Measurements from ENCODE around the gene UAP1L1. TPM values are rescaled to one million over a fixed set of nuclear protein-coding genes. Genes with fewer than 3 reads are reported as not detected.

UAP1L1 gene
- total and polyA plus RNA-seq, 9 of the 15 experiments (the other 6 are each of a cell fraction or from before 2014, with no cell fraction given), result 0.20 to 8.6 (median 3.7) TPM

GRCh38 chr9:137085920-137086530, 8.7 kb downstream of the UAP1L1 start (continued):
- TF ChIP-seq, protein P1, sequence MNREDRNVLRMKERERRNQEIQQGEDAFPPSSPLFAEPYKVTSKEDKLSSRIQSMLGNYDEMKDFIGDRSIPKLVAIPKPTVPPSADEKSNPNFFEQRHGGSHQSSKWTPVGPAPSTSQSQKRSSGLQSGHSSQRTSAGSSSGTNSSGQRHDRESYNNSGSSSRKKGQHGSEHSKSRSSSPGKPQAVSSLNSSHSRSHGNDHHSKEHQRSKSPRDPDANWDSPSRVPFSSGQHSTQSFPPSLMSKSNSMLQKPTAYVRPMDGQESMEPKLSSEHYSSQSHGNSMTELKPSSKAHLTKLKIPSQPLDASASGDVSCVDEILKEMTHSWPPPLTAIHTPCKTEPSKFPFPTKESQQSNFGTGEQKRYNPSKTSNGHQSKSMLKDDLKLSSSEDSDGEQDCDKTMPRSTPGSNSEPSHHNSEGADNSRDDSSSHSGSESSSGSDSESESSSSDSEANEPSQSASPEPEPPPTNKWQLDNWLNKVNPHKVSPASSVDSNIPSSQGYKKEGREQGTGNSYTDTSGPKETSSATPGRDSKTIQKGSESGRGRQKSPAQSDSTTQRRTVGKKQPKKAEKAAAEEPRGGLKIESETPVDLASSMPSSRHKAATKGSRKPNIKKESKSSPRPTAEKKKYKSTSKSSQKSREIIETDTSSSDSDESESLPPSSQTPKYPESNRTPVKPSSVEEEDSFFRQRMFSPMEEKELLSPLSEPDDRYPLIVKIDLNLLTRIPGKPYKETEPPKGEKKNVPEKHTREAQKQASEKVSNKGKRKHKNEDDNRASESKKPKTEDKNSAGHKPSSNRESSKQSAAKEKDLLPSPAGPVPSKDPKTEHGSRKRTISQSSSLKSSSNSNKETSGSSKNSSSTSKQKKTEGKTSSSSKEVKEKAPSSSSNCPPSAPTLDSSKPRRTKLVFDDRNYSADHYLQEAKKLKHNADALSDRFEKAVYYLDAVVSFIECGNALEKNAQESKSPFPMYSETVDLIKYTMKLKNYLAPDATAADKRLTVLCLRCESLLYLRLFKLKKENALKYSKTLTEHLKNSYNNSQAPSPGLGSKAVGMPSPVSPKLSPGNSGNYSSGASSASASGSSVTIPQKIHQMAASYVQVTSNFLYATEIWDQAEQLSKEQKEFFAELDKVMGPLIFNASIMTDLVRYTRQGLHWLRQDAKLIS (CRISPR knock-in tag; IDR thresholded peaks at IDR 0.05), result 0 out of 2 replicates have a peak, but pooled peaks have one; percentile 76
- TF ChIP-seq SIX5 (IDR thresholded peaks at IDR 0.05; ENCODE audit: borderline replicate concordance in 1 of 2, insufficient read depth in 1 of 2, low read depth in 1 of 2, low read length in 2 of 2), result no peak
- TF ChIP-seq KDM5B (IDR thresholded peaks at IDR 0.05; ENCODE audit: insufficient replicate concordance, low read depth, low read length), result no peak

Data from K562 (cell line).